DOHH2 (cell line): Measurements from ENCODE around the gene DISP2.

ENCODE experiments used
- EZH2phosphoT487 ChIP-seq: fragments of 200-600 bp; sonication (generic); IDR thresholded peaks from 2 replicates; pipeline ENCODE4 v1.6.1; 2017; ENCODE audit warnings: borderline replicate concordance, mild to moderate bottlenecking, antibody characterized with exemption, low read length, moderate library complexity, mixed read lengths
- TF ChIP-seq, protein P1 (sequence below): fragments of 200-600 bp; sonication (generic); IDR thresholded peaks from one replicate; pipeline ENCODE4 v1.5.1; 2014; ENCODE audit warnings: antibody characterized with exemption, mild to moderate bottlenecking, low read depth, low read length; ENCODE audit not compliant: poor library complexity, severe bottlenecking

- TF ChIP-seq, protein P1, sequence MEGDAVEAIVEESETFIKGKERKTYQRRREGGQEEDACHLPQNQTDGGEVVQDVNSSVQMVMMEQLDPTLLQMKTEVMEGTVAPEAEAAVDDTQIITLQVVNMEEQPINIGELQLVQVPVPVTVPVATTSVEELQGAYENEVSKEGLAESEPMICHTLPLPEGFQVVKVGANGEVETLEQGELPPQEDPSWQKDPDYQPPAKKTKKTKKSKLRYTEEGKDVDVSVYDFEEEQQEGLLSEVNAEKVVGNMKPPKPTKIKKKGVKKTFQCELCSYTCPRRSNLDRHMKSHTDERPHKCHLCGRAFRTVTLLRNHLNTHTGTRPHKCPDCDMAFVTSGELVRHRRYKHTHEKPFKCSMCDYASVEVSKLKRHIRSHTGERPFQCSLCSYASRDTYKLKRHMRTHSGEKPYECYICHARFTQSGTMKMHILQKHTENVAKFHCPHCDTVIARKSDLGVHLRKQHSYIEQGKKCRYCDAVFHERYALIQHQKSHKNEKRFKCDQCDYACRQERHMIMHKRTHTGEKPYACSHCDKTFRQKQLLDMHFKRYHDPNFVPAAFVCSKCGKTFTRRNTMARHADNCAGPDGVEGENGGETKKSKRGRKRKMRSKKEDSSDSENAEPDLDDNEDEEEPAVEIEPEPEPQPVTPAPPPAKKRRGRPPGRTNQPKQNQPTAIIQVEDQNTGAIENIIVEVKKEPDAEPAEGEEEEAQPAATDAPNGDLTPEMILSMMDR = no peak
- no peak for TF ChIP-seq EZH2phosphoT487
Measured at GRCh38 chr15:40427188-40427587, 69.2 kb downstream of the DISP2 start.
